ENCODE measurements around the gene NPVF. TPM values are rescaled to one million over a fixed set of nuclear protein-coding genes. Genes with fewer than 3 reads are reported as not detected.

The NPVF gene, protein sequence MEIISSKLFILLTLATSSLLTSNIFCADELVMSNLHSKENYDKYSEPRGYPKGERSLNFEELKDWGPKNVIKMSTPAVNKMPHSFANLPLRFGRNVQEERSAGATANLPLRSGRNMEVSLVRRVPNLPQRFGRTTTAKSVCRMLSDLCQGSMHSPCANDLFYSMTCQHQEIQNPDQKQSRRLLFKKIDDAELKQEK
- total RNA-seq = not detected in 2 replicates

DNA sequence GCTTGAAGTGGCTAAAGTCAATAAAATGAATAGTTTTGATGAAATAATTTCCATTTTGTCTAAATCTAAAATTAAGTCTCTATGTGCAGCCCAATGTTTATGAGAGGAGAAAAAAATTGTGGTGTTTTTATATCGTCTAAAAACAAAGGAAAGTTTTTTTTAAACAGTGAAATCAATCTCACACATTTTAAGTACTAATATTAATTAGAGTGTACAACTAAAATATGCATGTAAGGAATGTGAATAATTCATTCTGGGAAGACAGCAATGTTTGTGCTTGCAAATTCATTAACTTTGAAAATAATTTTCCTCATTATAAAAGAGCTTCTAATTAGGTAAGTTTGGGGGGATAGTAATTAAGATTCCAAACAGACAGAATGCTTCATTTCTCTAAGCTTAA lies at the start of gene NPVF:
TSS of gene NPVF (minus strand) at position 101 of the 400 bp plus-strand sequence. CDS start at position 54, 47 bp downstream.
- DNase-seq (ENCODE audit: extremely low read depth, low read depth, low spot score) = no peak

DNA sequence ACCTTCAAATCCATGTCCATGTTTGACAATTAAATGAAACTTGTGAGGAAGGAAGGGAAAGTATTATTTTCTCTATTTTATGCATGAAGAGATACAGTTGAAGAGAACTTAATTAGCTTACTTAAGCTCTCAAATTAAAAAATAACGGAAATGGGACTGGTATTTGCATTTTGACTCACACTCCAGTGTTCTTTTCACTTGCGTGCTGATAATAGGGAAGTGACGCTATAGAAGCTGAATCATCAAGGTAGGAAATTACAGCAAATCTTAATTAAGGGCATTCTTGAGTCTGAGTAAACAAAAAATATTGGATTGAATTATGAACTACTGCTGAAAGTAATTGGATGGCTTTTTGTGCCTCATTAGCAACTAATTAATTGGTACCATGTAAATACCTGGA lies 44.0 kb upstream of the NPVF start:
- DNase-seq (ENCODE audit: extremely low read depth, low read depth, low spot score) = no peak

DNA sequence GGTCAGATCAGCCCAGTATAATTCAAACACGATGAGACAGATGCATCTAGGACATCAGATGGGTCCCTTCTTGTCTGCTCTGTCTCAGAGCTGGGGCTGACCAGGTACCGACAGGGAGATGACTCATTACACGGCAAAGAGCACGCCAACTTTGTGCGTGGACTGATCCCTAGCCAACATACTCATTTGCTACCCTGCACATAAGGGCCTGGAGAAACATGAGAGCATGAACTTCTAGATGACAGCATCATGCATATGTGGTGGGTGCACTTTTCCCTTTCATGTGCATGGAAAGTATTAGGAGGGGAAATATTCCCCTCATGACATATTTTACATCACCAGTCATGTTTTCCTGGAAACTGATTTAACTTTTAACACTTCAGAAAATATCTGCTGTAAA lies 35.1 kb upstream of the NPVF start:
- no peak for DNase-seq (ENCODE audit: extremely low read depth, low read depth, low spot score)

DNA sequence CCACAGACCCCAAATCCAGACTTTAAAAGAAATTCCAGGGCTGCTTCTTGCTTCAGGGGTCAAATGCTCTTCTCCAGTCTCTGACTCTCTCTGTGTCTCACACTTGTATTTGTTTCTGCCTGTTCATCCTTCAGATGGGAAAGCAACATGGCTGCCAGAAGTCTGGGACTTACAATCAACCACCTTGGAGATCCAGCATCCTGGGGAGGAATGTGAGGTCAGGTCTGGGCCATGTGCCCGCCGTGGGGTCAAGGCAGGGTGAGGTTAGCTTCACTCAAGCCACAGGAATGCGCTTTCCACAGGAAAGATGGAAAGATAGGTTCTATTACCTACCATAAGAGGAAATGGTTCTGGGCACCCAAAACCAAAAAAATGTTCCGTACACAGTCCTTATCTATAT lies 34.3 kb upstream of the NPVF start:
- DNase-seq (ENCODE audit: extremely low read depth, low read depth, low spot score) = no peak

DNA sequence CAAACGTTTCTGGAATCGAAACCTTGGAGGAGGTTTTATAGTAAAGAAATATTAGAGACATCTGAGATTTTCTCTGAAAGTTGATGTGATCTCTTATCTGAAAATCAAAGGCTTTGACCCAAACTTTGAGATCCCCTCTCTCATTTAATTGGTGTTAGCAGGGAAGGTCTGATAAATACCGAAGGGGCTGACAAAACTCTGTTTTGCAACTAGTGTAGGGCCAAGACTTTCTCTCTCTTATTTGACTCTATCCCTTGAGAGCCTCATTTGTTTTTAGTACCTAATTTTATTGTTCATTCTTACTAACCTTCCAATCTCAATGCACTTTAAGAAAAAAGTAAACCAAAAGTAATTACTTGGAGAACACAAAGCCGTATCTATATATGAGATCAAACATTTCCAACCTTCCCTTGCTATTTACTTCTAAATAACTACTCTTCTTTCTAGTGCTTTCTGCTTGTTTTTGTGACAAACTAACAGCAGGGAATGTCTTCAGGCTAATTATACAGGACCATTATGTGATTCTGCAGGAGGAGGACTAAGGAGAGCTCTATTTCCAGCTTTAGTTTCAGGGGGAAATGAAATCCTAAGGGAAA lies 33.4 kb upstream of the NPVF start:
- DNase-seq (ENCODE audit: extremely low read depth, low read depth, low spot score) = no peak

DNA sequence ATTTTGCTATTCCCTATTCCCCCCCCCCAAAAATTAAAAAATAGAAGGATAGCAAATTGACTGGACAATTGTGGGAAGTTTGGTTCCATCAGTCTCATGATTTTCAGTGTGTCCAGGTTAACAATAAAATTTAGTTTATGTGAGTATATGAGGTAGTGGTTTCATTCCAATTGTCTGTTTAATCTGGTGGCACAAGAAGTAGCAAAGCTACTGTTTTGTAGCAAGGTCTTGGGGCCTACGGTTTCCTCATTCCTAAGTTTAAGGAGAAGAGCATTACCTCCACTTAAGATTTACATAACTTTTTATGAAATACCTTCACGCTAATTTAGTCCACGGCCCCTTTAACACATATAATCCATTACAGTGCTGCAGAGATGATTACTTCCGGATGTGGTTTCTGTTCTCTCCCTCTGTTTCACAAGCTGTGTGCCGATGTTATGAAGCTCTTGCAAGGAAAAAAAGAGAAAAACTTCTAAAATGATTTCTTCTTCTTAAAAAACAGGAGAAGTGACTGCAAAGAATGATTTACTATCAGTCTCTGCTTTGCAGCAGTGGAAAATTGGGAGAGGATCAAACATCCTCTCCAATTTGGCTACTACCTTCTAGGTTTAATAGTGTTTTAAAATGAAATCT lies 32.7 kb upstream of the NPVF start:
- no peak for DNase-seq (ENCODE audit: extremely low read depth, low read depth, low spot score)

DNA sequence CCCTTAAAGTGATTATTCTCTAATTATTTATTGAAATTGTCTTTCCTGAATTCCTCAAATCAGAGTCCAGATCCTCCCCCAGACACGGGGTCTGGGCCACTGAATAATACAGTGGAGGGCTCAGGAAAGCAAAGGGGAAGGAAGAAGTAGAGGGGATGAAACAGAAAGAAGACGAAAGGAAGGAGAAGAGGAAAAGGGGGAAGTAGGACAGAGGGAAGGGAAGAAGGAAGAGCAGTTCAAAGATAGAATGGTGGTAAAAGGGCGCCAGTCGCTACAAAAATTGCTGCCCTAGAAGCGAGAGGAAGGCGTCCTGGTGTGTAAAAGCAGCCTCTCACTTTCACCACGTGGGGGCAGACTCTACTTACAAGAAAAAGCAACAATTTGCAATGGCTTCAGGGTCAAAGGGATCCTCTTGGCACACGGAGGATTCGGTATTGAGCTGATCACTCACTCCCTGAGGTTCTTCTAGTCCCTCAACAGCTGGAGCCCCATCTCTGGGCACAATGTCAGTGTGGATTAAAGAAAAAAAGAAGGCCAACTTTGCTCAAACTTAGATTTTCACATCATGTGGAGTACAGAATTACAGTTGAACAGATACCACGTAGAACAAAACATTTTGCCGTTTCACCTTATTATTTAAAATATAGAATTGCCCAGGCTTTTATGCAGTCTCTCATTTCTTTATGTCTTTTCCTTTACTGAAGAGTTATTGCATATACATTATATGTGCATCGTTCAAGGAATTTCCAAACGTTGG lies 31.4 kb upstream of the NPVF start:
- no peak for DNase-seq (ENCODE audit: extremely low read depth, low read depth, low spot score)

DNA sequence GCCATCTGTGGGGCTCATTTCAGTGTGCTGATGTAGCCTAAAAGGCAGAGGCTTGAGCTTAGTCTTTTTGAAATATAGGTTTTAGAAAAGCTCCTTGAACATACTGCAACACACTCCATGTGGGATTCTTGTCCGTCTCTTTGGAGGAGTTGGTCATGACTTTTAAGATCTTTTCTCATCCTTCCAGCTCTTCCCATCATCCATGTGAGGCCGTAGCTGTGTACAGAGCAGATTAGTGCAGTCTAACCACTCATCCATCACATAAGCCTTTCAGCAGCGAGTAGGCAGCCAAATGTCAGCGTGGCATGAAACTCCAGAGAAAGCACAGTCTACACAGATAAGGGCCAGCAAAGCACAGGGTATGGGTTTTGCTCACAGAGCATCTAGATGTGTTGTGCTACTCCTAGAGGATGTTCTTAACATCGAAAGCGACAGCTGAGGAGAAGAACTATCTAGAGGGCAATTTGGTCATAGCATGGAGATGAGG lies 28.1 kb upstream of the NPVF start:
- DNase-seq (ENCODE audit: extremely low read depth, low read depth, low spot score) = no peak

DNA sequence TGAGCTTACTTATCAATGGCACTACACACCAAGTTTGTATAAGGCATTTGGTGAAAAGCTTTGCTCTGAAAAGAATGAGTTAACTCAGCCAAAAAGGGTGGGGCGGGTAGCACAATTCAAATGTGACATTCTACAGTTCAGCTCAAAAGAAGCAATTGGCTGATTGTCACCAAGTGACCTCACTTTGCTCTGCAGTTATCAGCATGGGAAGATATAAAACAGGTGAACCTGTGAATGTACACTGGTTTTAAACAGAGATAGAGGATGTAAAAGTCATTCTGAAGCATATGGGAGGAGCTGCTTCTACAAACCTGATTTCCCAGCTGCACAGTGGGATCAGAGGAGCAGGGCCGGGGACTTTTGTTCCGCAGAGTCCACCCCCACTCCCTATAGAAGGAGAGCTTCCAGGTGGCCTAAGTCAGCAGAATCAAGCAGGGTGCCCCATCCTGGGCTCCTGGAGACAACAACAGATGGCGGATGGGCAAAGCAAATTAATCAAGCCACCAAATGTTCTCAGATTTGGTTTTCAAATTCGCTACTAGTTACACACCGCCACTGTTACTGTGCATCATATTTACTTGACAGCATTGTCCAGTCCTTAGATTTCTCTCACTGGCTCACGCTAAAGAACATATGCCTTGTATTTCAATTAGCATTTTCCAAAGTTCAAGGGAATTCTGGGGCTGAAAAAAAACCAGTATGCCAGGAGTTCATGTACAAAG lies 27.5 kb upstream of the NPVF start:
- no peak for DNase-seq (ENCODE audit: extremely low read depth, low read depth, low spot score)

DNA sequence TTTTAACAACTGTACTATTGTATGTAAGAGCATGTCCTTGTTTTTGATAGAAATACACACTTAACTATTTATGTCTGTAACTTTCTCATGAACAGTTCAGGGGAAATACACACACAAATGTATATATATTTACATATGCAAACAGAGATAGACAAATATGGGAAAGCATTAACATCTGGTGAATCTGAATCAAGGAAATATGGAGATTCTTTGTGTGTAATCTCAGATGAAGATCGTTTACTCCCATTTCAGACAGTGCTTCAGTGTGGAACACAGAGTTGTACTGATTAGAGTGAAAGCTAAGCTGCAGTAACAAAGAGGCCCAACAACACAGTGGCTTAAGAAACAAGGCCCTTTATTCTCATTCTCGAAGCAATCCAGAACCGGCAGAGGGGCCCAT lies 26.3 kb upstream of the NPVF start:
- DNase-seq (ENCODE audit: extremely low read depth, low read depth, low spot score) = no peak

DNA sequence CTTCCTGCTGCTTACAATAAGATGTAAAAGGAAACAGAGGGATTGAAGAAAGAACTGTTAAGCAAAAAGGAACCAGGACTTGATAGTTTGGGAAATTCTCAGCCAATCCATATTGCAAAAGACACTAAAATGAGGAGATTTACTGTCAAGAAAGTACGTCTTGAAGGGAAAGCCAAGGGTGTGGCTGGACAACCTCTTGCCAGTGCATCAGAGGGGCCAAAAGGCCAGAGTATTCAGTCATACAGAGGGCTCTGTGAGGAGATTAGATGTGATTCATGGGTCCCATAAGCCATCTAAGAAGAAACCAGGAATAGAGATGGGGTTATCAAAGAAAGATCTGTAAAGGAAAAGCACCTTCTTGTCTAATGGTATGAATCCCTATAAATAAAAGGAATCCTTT lies 25.4 kb upstream of the NPVF start:
- no peak for DNase-seq (ENCODE audit: extremely low read depth, low read depth, low spot score)

DNA sequence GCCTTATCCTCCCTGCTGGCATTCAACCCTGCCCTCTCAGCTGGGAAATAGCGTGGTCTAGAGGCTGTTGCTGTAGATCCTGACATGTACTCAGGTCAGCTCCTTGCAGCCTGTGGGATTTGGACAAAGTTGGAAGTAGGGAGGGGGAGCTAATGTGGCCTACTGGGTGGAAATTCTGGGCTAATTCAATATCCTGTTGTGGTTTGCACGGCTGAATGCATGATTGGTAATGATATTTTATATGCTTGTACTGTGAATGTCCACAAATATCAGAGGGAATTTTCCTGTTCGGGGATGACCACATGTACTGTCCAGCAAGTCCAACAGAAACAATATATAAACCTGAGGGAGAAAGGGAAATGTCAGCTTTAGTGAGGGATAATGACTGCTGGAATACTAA lies 22.1 kb upstream of the NPVF start:
- DNase-seq (ENCODE audit: extremely low read depth, low read depth, low spot score) = no peak

DNA sequence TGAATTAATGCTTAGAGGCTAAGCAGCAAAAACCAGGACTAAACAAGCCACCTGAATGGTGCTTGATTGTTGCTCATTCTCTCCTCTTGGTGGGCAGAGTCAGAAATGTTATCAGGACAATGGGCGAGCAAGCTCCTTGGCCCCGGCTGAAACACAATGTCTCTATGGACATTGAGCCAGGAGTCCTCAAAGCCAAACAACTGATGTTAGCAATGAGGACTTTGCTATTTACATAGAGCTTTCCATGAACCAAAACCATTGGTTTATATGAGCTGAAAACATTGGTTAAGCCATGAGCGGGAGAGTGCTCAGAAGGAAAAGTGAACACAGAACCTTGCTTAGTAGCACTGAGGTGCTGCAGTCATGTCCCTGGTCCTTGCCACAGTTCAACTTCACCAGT lies 21.5 kb upstream of the NPVF start:
- no peak for DNase-seq (ENCODE audit: extremely low read depth, low read depth, low spot score)

DNA sequence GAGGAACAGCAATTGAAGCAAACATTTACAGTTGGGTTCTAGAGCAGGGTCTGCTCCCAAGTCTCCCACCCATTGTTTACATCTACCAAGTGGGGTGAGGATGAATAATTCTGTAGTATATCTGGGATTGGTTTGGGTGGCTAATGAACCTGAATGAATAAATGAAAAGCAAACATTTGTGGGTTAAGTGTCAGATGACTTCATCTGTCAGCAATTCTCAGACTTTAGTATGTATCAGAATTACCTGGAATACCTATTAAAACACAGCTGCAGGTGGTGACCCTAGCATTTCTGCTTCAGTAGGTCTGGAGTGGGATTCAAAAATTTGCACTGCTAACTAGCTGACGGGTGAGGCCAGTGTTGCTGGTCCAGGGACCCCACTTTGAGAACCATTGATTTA lies 18.0 kb upstream of the NPVF start:
- DNase-seq (ENCODE audit: extremely low read depth, low read depth, low spot score) = no peak

DNA sequence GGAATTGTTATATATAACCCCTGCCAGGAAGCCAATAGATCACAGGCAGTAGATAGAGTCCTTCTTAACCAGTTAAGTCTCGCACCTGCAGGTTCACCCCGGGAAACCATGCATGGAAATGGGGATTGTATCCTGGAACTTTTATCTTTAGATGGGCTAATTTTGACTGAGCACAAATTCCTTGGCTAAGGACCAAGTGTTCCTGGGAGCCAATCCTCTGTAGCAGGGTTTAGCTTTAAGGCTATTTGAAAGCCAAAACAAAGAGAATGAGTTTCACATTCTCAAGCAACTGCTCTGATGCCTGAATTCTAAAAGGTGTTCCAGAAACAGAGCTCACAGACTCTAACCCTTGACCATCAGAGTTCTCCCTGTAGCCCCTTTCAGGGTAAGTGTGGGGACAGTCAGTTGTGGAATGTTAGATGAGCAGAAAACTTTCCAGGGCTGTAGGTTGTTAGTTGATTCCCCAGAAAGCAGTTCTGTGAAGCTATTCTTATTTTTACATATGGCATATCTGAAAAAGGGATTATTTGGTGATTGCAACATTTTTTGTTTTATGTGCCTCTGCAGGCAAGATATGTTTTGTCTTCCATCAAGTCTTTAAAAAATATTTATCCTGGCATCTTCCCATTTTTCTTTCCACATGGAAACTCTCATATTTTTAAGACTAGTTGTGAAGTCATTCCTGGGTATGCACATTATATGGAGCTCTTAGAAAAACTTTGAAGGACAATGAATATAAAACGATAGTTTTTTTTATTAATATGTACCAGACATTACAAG lies 16.2 kb upstream of the NPVF start:
- DNase-seq (ENCODE audit: extremely low read depth, low read depth, low spot score) = no peak

DNA sequence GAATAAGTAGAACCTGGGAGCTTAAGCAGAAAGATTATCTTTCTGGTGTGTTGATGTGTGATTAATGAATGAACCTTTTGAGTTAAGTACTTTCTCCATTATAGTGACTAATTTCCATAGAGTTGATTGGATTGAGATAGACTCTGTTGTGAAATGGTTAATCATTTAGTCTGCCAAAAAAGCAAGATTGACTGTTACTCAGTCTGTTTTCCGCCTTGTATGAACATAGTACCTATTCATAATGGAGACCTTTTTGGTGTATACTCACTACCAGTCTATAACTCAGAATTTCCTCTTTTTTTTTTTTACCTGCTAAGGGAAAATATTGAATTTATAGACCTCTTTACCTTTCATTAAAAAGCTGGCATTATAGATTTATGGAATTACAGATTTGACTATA lies 14.4 kb upstream of the NPVF start:
- no peak for DNase-seq (ENCODE audit: extremely low read depth, low read depth, low spot score)

DNA sequence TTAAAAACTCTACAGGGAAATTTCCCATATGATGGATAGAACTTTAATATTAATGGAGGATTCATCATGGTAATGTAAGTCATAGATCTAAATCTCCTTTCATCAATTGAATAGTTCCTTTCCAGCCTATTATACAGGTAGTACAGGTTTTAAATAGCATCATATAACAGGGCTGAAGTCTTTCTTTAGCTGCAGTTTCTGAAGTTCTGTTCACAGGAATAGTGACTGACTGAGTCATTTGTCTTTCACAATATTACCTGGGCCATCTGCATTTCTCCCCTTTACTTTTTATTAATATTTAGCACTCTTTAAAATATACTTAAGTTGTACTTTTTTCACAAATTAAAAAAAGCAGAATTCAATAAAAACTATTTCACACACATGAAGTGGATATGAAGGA lies 12.6 kb upstream of the NPVF start:
- no peak for DNase-seq (ENCODE audit: extremely low read depth, low read depth, low spot score)

DNA sequence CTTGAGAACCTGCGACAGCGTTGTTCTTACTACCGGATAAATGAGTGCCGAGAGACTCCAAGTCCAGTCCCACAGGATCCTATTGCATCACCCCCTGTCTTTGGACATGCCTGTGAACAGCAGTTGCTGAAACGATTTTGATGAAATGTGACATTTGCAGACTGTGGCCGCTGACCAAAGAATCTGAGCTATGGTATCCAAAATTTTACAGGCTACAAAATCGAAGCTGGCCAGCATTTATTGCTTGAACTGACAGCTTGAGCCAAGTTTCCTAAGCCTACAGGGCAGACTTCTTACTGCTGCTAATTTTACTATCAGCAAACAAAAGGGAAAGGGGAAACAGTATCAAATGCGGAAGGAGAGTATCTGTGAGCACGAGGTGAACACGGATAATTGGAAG lies 12.1 kb upstream of the NPVF start:
- no peak for DNase-seq (ENCODE audit: extremely low read depth, low read depth, low spot score)

DNA sequence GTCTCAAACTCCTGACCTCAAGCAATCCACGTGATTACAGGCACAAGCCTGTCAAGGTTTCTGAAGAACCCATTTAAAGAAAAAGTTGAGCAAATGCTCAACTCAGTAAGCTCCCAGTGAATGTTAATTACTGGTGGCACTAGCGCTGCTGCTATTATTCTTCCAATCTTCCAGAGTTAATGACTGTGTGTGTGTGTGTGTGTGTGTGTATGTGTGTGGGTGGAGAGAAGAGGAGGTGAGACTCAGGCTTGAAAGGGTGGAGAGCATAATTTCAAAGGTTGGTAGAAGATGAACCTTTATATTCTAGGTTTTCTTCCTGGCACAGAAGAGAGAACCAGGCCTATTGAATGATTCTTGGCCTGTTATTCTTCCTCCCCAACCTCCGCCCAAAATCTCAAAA lies 11.6 kb upstream of the NPVF start:
- no peak for DNase-seq (ENCODE audit: extremely low read depth, low read depth, low spot score)

DNA sequence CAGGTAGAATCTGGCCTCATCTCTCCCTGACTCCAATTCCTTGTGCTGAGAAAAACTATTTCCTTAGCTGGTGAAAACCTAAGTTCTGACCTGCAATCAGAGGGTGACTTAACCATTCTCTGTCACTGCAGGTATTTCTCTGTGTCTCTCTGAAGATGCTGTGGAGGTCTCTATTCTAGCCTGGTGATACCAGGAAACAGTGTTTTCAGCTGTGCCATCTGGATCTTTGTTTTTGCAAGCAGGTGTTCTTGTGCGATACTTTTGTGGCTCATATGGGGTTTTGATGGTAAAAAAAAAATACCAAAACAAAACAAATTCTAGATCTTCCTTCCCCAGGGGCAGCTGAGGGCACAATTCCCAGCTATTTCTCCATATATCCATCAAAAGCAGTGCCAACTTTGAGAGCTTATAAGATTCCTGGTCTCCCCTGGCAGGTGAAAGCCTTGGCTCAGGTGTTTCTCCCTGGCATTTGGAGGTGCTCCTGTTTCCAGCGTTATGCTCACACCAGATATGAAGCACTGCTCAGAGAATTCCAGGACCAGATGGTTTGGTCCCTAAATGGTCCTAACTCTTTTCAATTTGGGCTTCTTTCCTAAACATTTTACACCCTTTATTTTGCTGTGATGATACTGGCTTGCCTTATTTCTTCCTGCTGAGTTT lies 9.9 kb upstream of the NPVF start:
- no peak for DNase-seq (ENCODE audit: extremely low read depth, low read depth, low spot score)

All from glomerular endothelial cell (primary cell).